NK-92 treated with Interleukin-12 subunit alpha and Interleukin-12 subunit beta, amount 100 ng/mL, for 24 hours (cell line): ENCODE data around the gene CHMP4A.

Source experiments
- DNase-seq: peaks from one replicate; lab custom pipeline; 2025; lab: John Stamatoyannopoulos, UW

Gene CHMP4A, protein sequence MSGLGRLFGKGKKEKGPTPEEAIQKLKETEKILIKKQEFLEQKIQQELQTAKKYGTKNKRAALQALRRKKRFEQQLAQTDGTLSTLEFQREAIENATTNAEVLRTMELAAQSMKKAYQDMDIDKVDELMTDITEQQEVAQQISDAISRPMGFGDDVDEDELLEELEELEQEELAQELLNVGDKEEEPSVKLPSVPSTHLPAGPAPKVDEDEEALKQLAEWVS

GRCh38 chr14:24212924-24213865 is at the start of gene CHMP4A:
Gene CHMP4A (minus strand): TSS chr14:24213488. CDS start chr14:24213439, 49 bp downstream.
- DNase-seq = peak; percentile 96

DNA sequence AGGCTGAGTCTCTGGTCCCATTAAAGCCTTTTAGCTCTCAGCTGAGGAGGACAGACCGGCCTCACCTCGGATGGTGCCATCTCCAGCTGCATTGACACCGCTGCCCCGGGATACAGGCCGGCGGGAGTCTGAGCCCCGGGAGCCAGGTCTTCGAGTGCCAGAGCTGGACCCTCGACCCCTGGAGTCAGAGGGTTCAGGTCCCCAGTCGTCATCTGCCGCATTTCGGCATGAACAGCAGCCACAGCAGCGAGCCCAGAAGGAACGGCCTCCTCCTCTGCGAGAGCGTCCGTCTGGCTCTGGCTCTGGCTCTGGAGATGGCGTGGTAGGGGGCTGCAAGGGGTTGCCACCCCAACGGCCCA is 48.7 kb upstream of the CHMP4A start:
- DNase-seq = no peak

DNA sequence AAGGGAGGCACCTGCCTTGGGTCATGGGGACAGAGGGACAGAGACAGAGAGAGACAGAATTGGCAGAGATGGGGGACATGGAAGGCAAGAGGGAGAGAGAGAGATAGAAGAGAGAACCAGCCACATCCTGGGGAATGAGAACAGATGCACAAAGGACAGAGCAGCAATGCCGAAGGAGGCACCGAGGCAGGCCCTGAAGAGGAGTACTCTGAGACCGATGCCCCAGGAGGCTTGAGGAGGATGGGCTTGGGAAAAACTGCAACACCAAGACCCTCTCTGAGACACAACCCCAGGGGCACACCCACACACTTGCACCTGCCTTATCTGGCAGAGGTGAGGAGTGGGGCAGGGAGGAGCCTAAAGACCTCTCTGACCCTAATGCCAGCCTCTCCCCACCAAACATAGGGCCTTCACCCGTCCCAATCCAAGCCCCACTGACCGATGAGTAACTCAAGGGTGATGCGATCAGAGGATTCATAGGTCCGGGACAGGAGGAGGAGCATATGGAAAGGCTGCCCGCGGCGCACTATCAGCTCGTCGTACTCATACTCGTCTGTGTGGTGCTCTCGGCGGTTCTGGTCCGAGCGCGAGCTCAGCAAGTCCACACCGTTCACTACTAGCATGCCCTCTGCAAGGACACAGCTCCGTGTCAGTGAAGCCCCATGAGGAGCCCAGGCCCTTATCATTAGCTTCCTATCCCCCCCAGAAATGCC is 48.1 kb upstream of the CHMP4A start:
- DNase-seq = no peak

DNA sequence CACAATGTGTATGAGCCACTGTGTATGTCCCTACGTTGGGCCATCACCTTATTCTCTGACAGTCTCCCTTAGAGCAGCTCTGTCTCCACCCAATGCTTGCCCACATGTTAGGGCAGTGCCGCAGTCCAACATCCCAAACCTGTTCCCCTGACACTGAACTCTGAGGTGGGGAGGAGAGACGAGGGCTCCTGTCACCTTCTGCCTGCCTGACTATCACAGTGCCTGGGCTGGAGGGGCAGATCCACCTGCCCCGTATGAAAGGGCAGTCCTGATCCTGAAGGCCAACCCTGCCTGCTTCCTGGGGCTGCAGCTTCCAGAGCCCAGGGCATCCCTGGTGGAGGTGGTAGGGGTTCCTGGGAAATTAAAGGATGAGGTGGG is 47.5 kb upstream of the CHMP4A start:
- no peak for DNase-seq

DNA sequence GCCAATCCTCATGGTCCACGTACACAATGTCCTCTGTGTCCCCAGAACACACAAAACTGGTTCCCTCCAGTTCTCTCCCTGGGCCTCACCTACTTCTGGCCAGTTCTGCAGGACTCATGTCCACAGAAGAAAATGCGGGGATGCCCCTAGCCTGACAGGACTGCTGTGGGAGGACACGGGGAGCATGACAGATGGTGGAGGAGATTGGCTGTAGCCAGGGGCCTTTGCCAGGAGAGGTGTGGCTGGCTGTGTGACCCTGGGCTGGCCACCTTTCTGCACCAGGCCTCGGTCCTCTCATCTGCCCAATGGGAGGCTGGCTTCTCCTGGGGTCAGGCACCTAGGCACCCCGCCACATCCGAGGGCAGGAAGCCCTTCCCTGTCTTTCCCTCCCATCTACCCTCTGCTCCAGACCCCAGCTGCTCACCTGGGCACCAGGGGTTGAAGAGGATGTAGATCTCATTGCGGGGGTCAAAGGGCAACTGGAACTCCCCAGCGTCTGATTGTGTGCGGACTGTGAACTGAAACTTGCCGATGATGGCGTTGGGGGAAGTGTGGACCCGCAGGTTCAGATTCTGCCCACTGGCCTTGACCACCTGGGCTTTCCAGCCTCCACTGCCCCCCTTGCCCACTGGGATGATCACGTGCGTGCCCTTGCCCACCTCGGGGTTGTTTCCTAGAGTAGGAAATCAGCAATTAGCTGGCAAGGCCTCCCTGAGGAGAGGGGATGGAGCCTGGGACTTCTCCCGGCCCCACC is 46.9 kb upstream of the CHMP4A start:
- no peak for DNase-seq

- no peak for DNase-seq
Measured at GRCh38 chr14:24259282-24260025, 46.2 kb upstream of the CHMP4A start.

GRCh38 chr14:24258548-24259265 is 45.4 kb upstream of the CHMP4A start:
- no peak for DNase-seq

DNA sequence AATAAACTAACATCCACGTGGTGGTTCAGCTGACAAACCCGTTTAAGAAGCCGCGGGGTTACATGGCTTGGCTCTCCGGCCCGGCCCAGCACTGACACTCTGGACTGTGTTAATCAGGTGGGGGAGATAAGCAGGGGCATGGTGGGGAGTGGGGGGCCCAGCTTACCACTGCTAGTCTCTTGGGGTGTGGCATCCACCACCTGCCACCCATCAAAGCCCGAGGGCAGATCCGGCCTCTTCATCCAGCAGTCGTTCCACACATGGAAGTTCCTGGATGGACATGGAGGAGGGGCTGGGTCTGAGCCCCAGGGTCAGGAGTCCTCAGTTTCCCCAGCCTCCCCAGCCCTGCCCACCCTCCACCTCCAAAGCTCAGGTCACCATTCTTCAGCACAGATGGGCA is 44.8 kb upstream of the CHMP4A start:
- no peak for DNase-seq

GRCh38 chr14:24256960-24257359 is 43.7 kb upstream of the CHMP4A start:
- no peak for DNase-seq

GRCh38 chr14:24255931-24256711 is 42.8 kb upstream of the CHMP4A start:
- DNase-seq = no peak

DNA sequence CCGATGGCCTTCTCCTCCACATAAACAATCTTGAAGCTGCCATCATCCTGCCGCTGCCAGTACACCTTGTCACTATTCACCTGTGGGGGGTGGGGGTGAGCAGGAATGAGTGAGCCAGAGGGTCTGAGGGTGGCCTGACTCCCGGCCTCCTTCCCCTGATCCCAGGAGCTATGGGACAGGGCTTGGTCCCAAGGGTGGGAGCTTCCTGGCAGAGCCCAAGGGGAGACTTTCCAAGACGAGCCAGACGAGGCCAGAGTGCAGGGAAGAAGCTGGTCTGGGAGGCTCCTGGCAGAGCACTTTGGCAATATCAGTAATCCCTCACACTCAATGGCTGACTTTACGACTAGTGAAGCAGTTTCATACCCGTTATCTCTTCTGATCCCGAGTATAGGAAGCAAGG is 42.1 kb upstream of the CHMP4A start:
- DNase-seq = no peak

DNA sequence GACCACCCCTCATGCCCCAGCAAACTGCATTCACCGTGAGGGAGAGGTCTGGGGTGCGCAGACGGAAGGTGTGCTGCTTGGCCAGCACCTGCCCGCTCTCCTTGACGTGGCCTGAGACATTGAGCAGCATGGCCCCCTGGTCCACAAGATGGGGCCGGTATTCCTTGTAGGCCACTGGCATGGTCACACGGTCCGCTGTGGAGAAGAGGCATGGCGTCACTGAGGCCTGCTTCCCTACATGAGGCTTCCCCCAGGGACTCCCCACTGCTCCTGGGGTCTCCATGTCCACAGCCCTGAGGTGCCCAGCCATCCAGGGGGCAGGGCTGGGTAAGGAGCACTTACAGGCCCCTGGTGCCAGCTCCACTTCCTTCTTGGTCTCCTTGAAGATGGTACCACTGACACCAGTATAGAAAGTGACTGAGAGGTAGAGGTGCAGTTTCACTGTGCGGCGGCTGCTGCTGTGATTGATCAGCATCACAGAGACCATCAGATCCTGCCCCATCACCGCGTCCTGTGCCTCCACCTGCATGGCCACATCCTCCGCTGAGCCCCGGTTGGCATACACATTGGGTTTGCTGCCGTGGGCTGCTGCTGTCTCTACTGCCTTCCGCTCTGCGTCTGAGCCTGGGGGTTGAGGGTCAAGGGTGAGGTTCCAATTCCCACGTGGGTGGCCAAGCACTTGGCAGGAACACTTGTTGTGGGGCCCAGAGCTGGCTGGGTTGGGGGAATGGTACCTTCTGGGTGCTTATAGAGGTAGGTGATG is 41.5 kb upstream of the CHMP4A start:
- no peak for DNase-seq

DNA sequence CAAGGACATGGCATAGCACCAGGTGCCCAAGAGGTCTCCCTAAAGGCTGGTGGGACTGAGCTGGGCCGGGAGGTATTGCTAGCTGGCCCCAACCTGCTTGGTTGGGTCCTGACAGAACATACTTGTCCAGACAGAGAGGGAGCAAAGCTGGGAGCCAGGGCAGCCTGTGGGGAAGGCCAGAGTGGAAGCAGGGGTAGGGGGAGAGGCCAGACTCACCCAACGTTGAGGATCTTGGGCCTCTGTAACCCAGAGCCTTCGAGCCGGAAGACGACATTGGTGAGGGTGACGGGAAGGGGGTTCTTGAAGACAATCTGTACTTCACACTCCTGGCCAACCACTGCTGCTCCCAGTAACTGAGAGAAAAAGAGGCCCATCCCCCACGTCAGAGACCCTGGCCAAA is 40.6 kb upstream of the CHMP4A start:
- no peak for DNase-seq

GRCh38 chr14:24252289-24253124 is 39.2 kb upstream of the CHMP4A start:
- DNase-seq = no peak

- no peak for DNase-seq
Measured at GRCh38 chr14:24251880-24252288, 38.6 kb upstream of the CHMP4A start.

GRCh38 chr14:24250354-24250753 is 37.1 kb upstream of the CHMP4A start:
- no peak for DNase-seq

GRCh38 chr14:24249230-24250021 is 36.1 kb upstream of the CHMP4A start:
- DNase-seq = no peak
